HCT116 (cell line): ENCODE measurements around the gene ROBO1. TPM values are rescaled to one million over a fixed set of nuclear protein-coding genes. Genes with fewer than 3 reads are reported as not detected.

Experiments
- ATAC-seq: fragments of 200-7000 bp; cut with Tn5 transposase; 2 replicates; pipeline ENCODE4 v1.9.1; 2020; ENCODE audit warnings: mild to moderate bottlenecking, moderate library complexity
- BruUV-seq: library from RNA; stranded (reverse); fragments of 400-500 nt; replicated peaks from 2 replicates; lab custom pipeline; 2021; lab: Mats Ljungman, UMichigan
- CTCF ChIA-PET: fragments of 300-600 bp; sonication (Branson Sonifier 250); formaldehyde crosslinking; loops from one replicate; lab custom pipeline; 2021; ENCODE audit warnings: antibody characterized with exemption; lab: Charles Lee
- POLR2A ChIA-PET: fragments of 300-600, 350-600 bp; sonication (Branson Sonifier 250); formaldehyde crosslinking; loops from one replicate; lab custom pipeline; 2021; ENCODE audit warnings: antibody characterized with exemption; lab: Charles Lee
- RAD21 ChIA-PET, 2 experiments: fragments of 300-600 bp; sonication (Branson Sonifier 250); formaldehyde crosslinking; loops; one replicate each; lab custom pipeline; 2023; ENCODE audit warnings: low total read pairs in 2 of 2; ENCODE audit not compliant: uncharacterized antibody in 2 of 2, unreplicated experiment in 2 of 2, low non-redundant PET in 1 of 2; lab: Charles Lee
- DNase-seq: peaks from one replicate; pipeline ENCODE4 v3.0.0-alpha.2; 2010; ENCODE audit warnings: low read depth, low spot score
- H2AFZ ChIP-seq: fragments of 200-600 bp; shearing (Covaris generic), sonication (generic); 2 replicates; pipeline ENCODE4 v1.6.1; 2017; ENCODE audit warnings: low read depth, mixed run types, mixed read lengths, antibody characterized with exemption, low read length; ENCODE audit not compliant: poor library complexity, severe bottlenecking
- H3K27ac ChIP-seq: 2 replicates; pipeline ENCODE4 v1.5.1; 2012; ENCODE audit warnings: low read depth, low read length
- H3K27me3 ChIP-seq: fragments of 200-600 bp; sonication (generic); 2 replicates; pipeline ENCODE4 v1.6.1; 2016; ENCODE audit warnings: mixed run types, low read length, mixed read lengths; ENCODE audit not compliant: insufficient read depth
- H3K36me3 ChIP-seq, 2 experiments: fragments of 200-500 bp in 1 of 2; fragments of 200-600 bp in 1 of 2; sonication (Bioruptor generic) in 1 of 2; sonication (generic) in 1 of 2; 2 replicates each; pipeline versions ENCODE4 v1.5.1 to v1.6.1; 2014 to 2016; ENCODE audit warnings: low read length in 2 of 2, inconsistent platforms in 1 of 2, mixed read lengths in 1 of 2, mixed run types in 1 of 2; ENCODE audit not compliant: insufficient read depth in 2 of 2, control insufficient read depth in 1 of 2
- H3K4me1 ChIP-seq, 2 experiments: fragments of 200-600 bp in 1 of 2; sonication (generic) in 1 of 2; 2 replicates each; pipeline versions ENCODE4 v1.5.1 to v1.6.1; 2012 to 2017; ENCODE audit warnings: low read length in 2 of 2, inconsistent platforms in 1 of 2, mild to moderate bottlenecking in 1 of 2, mixed read lengths in 1 of 2, mixed run types in 1 of 2, moderate library complexity in 1 of 2; ENCODE audit not compliant: insufficient read depth in 2 of 2, control insufficient read depth in 1 of 2
- H3K4me2 ChIP-seq: fragments of 200-600 bp; sonication (generic); 2 replicates; pipeline ENCODE4 v1.6.1; 2017; ENCODE audit warnings: mixed run types, low read length, mixed read lengths
- H3K4me3 ChIP-seq, 2 experiments: fragments of 200-600 bp in 1 of 2; sonication (generic) in 1 of 2; replicated peaks in 1 of 2; 2 replicates each; pipeline ENCODE4 v1.5.1; 2011 to 2016; ENCODE audit warnings: low read length in 2 of 2, control low read depth in 1 of 2, low read depth in 1 of 2, mild to moderate bottlenecking in 1 of 2, mixed read lengths in 1 of 2, mixed run types in 1 of 2
- H3K79me2 ChIP-seq: fragments of 200-600 bp; sonication (generic); 2 replicates; pipeline ENCODE4 v1.6.1; 2017; ENCODE audit warnings: mild to moderate bottlenecking, mixed run types, low read length, moderate library complexity, mixed read lengths; ENCODE audit not compliant: insufficient read depth
- H3K9ac ChIP-seq: fragments of 200-600 bp; sonication (generic); 2 replicates; pipeline ENCODE4 v1.6.1; 2016; ENCODE audit warnings: low read length, mixed read lengths
- H3K9me2 ChIP-seq: fragments of 200-600 bp; sonication (generic), shearing (Covaris generic); 2 replicates; pipeline ENCODE4 v1.6.1; 2017; ENCODE audit warnings: mixed run types, mild to moderate bottlenecking, moderate library complexity; ENCODE audit not compliant: insufficient read depth
- H3K9me3 ChIP-seq, 2 experiments: fragments of 200-500 bp in 1 of 2; fragments of 200-600 bp in 1 of 2; sonication (Bioruptor generic) in 1 of 2; sonication (generic) in 1 of 2; 2 replicates each; pipeline ENCODE4 v1.6.1; 2014 to 2017; ENCODE audit warnings: low read length in 2 of 2, mixed read lengths in 2 of 2, inconsistent platforms in 1 of 2, low read depth in 1 of 2, mild to moderate bottlenecking in 1 of 2, mixed run types in 1 of 2, moderate library complexity in 1 of 2; ENCODE audit not compliant: control insufficient read depth in 1 of 2, insufficient read depth in 1 of 2
- H4K20me1 ChIP-seq: fragments of 200-600 bp; sonication (generic), shearing (Covaris generic); 2 replicates; pipeline ENCODE4 v1.6.1; 2017; ENCODE audit warnings: mixed run types, mild to moderate bottlenecking, moderate library complexity; ENCODE audit not compliant: insufficient read depth
- CTCF ChIP-seq, 3 experiments: fragments of 200-600 bp in 1 of 3; sonication (generic) in 1 of 3; IDR thresholded peaks in 2 of 3; conservative IDR thresholded peaks in 1 of 3; 2 replicates each; pipeline ENCODE4 v1.5.1; 2012 to 2017; ENCODE audit warnings: low read depth in 2 of 3, low read length in 2 of 3, antibody characterized with exemption in 1 of 3, borderline replicate concordance in 1 of 3, control low read depth in 1 of 3, mild to moderate bottlenecking in 1 of 3, mixed read lengths in 1 of 3, mixed run types in 1 of 3, moderate library complexity in 1 of 3; ENCODE audit not compliant: insufficient read depth in 1 of 3
- EGR1 ChIP-seq: IDR thresholded peaks from 2 replicates; pipeline ENCODE4 v1.6.1; 2012; ENCODE audit warnings: low read depth
- ELF1 ChIP-seq: IDR thresholded peaks from 2 replicates; pipeline ENCODE4 v1.6.1; 2012; ENCODE audit warnings: low read depth, borderline replicate concordance
- EZH2phosphoT487 ChIP-seq: fragments of 200-600 bp; IDR thresholded peaks from 2 replicates; pipeline ENCODE4 v1.6.1; 2018; ENCODE audit warnings: antibody characterized with exemption, borderline replicate concordance
- JUND ChIP-seq: IDR thresholded peaks from 2 replicates; pipeline ENCODE4 v1.6.1; 2012
- POLR2AphosphoS5 ChIP-seq: IDR thresholded peaks from 2 replicates; pipeline ENCODE4 v1.6.1; 2011; ENCODE audit warnings: mild to moderate bottlenecking, low read depth, low read length, moderate library complexity
- RAD21 ChIP-seq: IDR thresholded peaks from 2 replicates; pipeline ENCODE4 v1.6.1; 2012; ENCODE audit warnings: low read depth, mild to moderate bottlenecking
- SRF ChIP-seq: IDR thresholded peaks from 2 replicates; pipeline ENCODE4 v1.6.1; 2012; ENCODE audit warnings: low read depth
- ZFX ChIP-seq: fragments of 450-650 bp; IDR thresholded peaks from 2 replicates; pipeline ENCODE4 v1.6.1; 2017
- intact Hi-C: fragments of 100-400 bp; cut with micrococcal nuclease; formaldehyde crosslinking; loops from 2 replicates; pipeline ENCODE4 v1.10.0; 2022
- total RNA-seq: library from RNA; stranded (reverse); gene quantifications from one replicate; pipeline ENCODE4 v1.2.1, GENCODE V29; 2021; ENCODE audit not compliant: unreplicated experiment
- TF ChIP-seq, protein P1 (sequence below): IDR thresholded peaks from 2 replicates; pipeline ENCODE4 v1.6.1; 2012; ENCODE audit warnings: low read depth

The ROBO1 gene
- total RNA-seq, 1 experiment from 2014 or later: 0.27 TPM

- H3K9me3 ChIP-seq: peaks cover 13 to 30% of the 10 kb centered on the region in 2 experiments; a peak in 2 of 4 replicates
- ChIA-PET CTCF (no interaction called here), POLR2A (no interaction called here), RAD21 (no interaction called here)
- H3K4me1 ChIP-seq: no peaks in the 10 kb centered on the region
- no peak for TF ChIP-seq POLR2AphosphoS5
- no peak for TF ChIP-seq CTCF (IDR thresholded peaks at IDR 0.05 in 2 of 3, conservative IDR thresholded peaks at IDR 0.05 in 1 of 3; ENCODE audit: borderline replicate concordance in 1 of 3, insufficient read depth in 1 of 3, low read depth in 2 of 3, low read length in 2 of 3)
- TF ChIP-seq JUND: no peak
- no peak for TF ChIP-seq ELF1
- no peak for TF ChIP-seq EZH2phosphoT487
- no peak for TF ChIP-seq EGR1
- TF ChIP-seq ZFX: no peak
- TF ChIP-seq SRF: no peak
- TF ChIP-seq, protein P1, sequence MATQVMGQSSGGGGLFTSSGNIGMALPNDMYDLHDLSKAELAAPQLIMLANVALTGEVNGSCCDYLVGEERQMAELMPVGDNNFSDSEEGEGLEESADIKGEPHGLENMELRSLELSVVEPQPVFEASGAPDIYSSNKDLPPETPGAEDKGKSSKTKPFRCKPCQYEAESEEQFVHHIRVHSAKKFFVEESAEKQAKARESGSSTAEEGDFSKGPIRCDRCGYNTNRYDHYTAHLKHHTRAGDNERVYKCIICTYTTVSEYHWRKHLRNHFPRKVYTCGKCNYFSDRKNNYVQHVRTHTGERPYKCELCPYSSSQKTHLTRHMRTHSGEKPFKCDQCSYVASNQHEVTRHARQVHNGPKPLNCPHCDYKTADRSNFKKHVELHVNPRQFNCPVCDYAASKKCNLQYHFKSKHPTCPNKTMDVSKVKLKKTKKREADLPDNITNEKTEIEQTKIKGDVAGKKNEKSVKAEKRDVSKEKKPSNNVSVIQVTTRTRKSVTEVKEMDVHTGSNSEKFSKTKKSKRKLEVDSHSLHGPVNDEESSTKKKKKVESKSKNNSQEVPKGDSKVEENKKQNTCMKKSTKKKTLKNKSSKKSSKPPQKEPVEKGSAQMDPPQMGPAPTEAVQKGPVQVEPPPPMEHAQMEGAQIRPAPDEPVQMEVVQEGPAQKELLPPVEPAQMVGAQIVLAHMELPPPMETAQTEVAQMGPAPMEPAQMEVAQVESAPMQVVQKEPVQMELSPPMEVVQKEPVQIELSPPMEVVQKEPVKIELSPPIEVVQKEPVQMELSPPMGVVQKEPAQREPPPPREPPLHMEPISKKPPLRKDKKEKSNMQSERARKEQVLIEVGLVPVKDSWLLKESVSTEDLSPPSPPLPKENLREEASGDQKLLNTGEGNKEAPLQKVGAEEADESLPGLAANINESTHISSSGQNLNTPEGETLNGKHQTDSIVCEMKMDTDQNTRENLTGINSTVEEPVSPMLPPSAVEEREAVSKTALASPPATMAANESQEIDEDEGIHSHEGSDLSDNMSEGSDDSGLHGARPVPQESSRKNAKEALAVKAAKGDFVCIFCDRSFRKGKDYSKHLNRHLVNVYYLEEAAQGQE: no peak
- no peak for TF ChIP-seq RAD21
- H3K27ac ChIP-seq: no peak overlapping the region
- intact Hi-C loops: no loop called here
- BruUV-seq: no TSS peak
- H3K4me3 ChIP-seq: no peak overlapping the region
- no peaks in the 10 kb centered on the region for H3K36me3 ChIP-seq
- H3K9ac ChIP-seq: no peak overlapping the region
- H2AFZ ChIP-seq: no peak overlapping the region
- ATAC-seq (no peak), DNase-seq (no peak)
- no peaks in the 10 kb centered on the region for H3K9me2 ChIP-seq
- H3K27me3 ChIP-seq: no peaks in the 10 kb centered on the region
- no peaks in the 10 kb centered on the region for H3K79me2 ChIP-seq
- no peaks in the 10 kb centered on the region for H4K20me1 ChIP-seq
- H3K4me2 ChIP-seq: no peak overlapping the region
Measured at GRCh38 chr3:79598594-79598993, 169.2 kb downstream of the ROBO1 start.
